ENCODE measurements around the gene UFD1. TPM values are rescaled to one million over a fixed set of nuclear protein-coding genes. Genes with fewer than 3 reads are reported as not detected.

Gene UFD1
- total and polyA plus RNA-seq, 9 of the 15 experiments (the other 6 are each of a cell fraction or from before 2014, with no cell fraction given): 238 to 645 (median 363) TPM

DNA sequence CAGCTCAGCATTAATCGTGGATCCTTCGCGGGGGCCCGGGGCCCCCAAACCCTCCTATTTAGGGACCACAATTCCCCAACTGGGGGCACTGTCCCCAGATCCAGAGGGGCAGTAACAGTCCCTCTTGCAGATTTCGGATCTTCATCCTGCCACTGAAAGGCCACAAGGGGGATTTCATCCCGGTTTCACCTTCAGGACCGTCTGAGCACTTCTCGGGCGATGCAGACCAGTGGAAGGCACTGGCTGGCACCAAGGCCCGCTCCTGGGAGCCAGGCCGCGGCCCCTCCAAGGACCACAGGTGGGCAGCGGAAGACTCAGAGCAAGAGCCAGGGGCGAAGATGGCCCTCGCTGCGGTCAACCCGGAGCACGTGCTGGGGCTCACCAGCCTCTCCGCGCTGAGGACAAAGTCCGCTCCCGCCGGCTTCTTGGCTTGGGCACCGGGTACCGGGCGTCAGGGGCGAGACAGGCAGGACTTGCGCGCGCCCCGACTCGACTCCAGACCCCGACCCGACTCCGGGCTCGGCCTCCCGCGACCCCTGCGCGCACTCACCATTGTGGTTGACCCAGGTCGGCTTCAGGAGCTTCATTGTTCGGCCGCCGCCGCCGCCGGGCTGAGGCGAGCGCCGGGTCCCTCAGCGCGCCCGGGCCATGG is 48.0 kb downstream of the UFD1 start (continued):
- TF ChIP-seq MAX (CRISPR knock-in tag; IDR thresholded peaks at IDR 0.05): no peak
- TF ChIP-seq NR1H2 (CRISPR knock-in tag; IDR thresholded peaks at IDR 0.05): no peak
- TF ChIP-seq C11orf30 (IDR thresholded peaks at IDR 0.05; ENCODE audit: low read depth): no peak
- peak; percentile 85; the same call in 1 of the 2 replicates for TF ChIP-seq THAP12 (CRISPR knock-in tag; IDR thresholded peaks at IDR 0.05)
- TF ChIP-seq TAF7 (tag; IDR thresholded peaks at IDR 0.05): peak; percentile 23; the same call in 1 of the 2 replicates
- TF ChIP-seq HNRNPL (IDR thresholded peaks at IDR 0.05; ENCODE audit: low read depth, low read length): peak; percentile 88
- TF ChIP-seq NR2F6 (CRISPR knock-in tag; IDR thresholded peaks at IDR 0.05): no peak
- peak; percentile 79; the same call in 1 of the 2 replicates for TF ChIP-seq KDM2B (CRISPR knock-in tag; IDR thresholded peaks at IDR 0.05)
- TF ChIP-seq LCOR (CRISPR knock-in tag; IDR thresholded peaks at IDR 0.05): no peak
- no peak; the same call in 1 of the 2 replicates for TF ChIP-seq EP300 (IDR thresholded peaks at IDR 0.05; ENCODE audit: low read length)
- TF ChIP-seq PHB (CRISPR knock-in tag; IDR thresholded peaks at IDR 0.05): peak; percentile 54
- TF ChIP-seq, protein P1, sequence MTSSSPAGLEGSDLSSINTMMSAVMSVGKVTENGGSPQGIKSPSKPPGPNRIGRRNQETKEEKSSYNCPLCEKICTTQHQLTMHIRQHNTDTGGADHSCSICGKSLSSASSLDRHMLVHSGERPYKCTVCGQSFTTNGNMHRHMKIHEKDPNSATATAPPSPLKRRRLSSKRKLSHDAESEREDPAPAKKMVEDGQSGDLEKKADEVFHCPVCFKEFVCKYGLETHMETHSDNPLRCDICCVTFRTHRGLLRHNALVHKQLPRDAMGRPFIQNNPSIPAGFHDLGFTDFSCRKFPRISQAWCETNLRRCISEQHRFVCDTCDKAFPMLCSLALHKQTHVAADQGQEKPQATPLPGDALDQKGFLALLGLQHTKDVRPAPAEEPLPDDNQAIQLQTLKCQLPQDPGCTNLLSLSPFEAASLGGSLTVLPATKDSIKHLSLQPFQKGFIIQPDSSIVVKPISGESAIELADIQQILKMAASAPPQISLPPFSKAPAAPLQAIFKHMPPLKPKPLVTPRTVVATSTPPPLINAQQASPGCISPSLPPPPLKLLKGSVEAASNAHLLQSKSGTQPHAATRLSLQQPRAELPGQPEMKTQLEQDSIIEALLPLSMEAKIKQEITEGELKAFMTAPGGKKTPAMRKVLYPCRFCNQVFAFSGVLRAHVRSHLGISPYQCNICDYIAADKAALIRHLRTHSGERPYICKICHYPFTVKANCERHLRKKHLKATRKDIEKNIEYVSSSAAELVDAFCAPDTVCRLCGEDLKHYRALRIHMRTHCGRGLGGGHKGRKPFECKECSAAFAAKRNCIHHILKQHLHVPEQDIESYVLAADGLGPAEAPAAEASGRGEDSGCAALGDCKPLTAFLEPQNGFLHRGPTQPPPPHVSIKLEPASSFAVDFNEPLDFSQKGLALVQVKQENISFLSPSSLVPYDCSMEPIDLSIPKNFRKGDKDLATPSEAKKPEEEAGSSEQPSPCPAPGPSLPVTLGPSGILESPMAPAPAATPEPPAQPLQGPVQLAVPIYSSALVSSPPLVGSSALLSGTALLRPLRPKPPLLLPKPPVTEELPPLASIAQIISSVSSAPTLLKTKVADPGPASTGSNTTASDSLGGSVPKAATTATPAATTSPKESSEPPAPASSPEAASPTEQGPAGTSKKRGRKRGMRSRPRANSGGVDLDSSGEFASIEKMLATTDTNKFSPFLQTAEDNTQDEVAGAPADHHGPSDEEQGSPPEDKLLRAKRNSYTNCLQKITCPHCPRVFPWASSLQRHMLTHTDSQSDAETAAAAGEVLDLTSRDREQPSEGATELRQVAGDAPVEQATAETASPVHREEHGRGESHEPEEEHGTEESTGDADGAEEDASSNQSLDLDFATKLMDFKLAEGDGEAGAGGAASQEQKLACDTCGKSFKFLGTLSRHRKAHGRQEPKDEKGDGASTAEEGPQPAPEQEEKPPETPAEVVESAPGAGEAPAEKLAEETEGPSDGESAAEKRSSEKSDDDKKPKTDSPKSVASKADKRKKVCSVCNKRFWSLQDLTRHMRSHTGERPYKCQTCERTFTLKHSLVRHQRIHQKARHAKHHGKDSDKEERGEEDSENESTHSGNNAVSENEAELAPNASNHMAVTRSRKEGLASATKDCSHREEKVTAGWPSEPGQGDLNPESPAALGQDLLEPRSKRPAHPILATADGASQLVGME (CRISPR knock-in tag; IDR thresholded peaks at IDR 0.05): peak; percentile 68; the same call in 1 of the 2 replicates
- no peak for TF ChIP-seq SFPQ (IDR thresholded peaks at IDR 0.05; ENCODE audit: low read depth, low read length)
- TF ChIP-seq CBFA2T2 (conservative IDR thresholded peaks at IDR 0.05): no peak
- TF ChIP-seq KLF1 (tag; IDR thresholded peaks at IDR 0.05): 0 out of 2 replicates have a peak, but pooled peaks have one; percentile 24
- TF ChIP-seq, protein P2, sequence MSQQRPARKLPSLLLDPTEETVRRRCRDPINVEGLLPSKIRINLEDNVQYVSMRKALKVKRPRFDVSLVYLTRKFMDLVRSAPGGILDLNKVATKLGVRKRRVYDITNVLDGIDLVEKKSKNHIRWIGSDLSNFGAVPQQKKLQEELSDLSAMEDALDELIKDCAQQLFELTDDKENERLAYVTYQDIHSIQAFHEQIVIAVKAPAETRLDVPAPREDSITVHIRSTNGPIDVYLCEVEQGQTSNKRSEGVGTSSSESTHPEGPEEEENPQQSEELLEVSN (IDR thresholded peaks at IDR 0.05; ENCODE audit: borderline replicate concordance in 1 of 2, extremely low read depth in 1 of 2, insufficient read depth in 1 of 2, insufficient read length in 1 of 2, low read depth in 1 of 2, low read length in 1 of 2, poor library complexity in 1 of 2, severe bottlenecking in 1 of 2): peak in 1 of 2 experiments; percentile 80
